SKM-1 (cell line): ENCODE results near the gene TGFB2.
A peak's percentile ranks its signal among the peaks of the same experiment; 100 is the strongest.
"Not testable (repeated sequence)": the region's sequence is repeated elsewhere in the genome, so short reads cannot be mapped to it uniquely, and the experiment has no call there.

ENCODE experiments used
- DNase-seq: peaks from one replicate; lab custom pipeline; 2025; ENCODE audit not compliant: unreplicated experiment; lab: John Stamatoyannopoulos, UW

Gene TGFB2

GRCh38 chr1:218344814-218345672, at the start of gene TGFB2:
Gene TGFB2 (plus strand): TSS chr1:218345336. CDS start chr1:218346702, 1,366 bp downstream.
- peak; percentile 67 for DNase-seq

GRCh38 chr1:218296162-218296561, 49.0 kb upstream of the TGFB2 start:
- DNase-seq = no peak

- DNase-seq = no peak
Measured at GRCh38 chr1:218297461-218297860, 47.7 kb upstream of the TGFB2 start.

GRCh38 chr1:218297867-218298266, 47.3 kb upstream of the TGFB2 start:
- DNase-seq = no peak

GRCh38 chr1:218298398-218298797, 46.7 kb upstream of the TGFB2 start:
- DNase-seq = no peak

GRCh38 chr1:218299416-218299815, 45.7 kb upstream of the TGFB2 start:
- DNase-seq = no peak

- DNase-seq = no peak
Measured at GRCh38 chr1:218301217-218301616, 43.9 kb upstream of the TGFB2 start.

- DNase-seq = no peak
Measured at GRCh38 chr1:218302155-218302554, 43.0 kb upstream of the TGFB2 start.

GRCh38 chr1:218303176-218303879, 41.8 kb upstream of the TGFB2 start:
- no peak for DNase-seq

GRCh38 chr1:218304281-218305039, 40.7 kb upstream of the TGFB2 start:
- no peak for DNase-seq

GRCh38 chr1:218305472-218306064, 39.6 kb upstream of the TGFB2 start:
- no peak for DNase-seq

GRCh38 chr1:218312509-218312908, 32.6 kb upstream of the TGFB2 start:
- DNase-seq = no peak

GRCh38 chr1:218314316-218314715, 30.8 kb upstream of the TGFB2 start:
- no peak for DNase-seq

- no peak for DNase-seq
Measured at GRCh38 chr1:218315638-218316037, 29.5 kb upstream of the TGFB2 start.

- no peak for DNase-seq
Measured at GRCh38 chr1:218317061-218317460, 28.1 kb upstream of the TGFB2 start.

- not testable (repeated sequence) for DNase-seq
Measured at GRCh38 chr1:218320182-218320581, 25.0 kb upstream of the TGFB2 start.

- DNase-seq = no peak
Measured at GRCh38 chr1:218322762-218323161, 22.4 kb upstream of the TGFB2 start.

GRCh38 chr1:218323568-218324225, 21.4 kb upstream of the TGFB2 start:
- no peak for DNase-seq

GRCh38 chr1:218324226-218324580, 20.9 kb upstream of the TGFB2 start:
- DNase-seq = no peak

- DNase-seq = no peak
Measured at GRCh38 chr1:218328769-218329168, 16.4 kb upstream of the TGFB2 start.
